ENCODE measurements around the gene WASHC3.

GRCh38 chr12:102106905-102107304, 45.1 kb upstream of the WASHC3 start:
- TF ChIP-seq CTCF (IDR thresholded peaks at IDR 0.05) = no peak
- no peak for TF ChIP-seq POLR2A (IDR thresholded peaks at IDR 0.05)

Data from heart left ventricle (tissue), 13 donors.